Neuronal stem cell (in vitro differentiated cells): ENCODE data around the gene CNTRL. TPM values are rescaled to one million over a fixed set of nuclear protein-coding genes. Genes with fewer than 3 reads are reported as not detected.
A peak's percentile ranks its signal among the peaks of the same experiment; 100 is the strongest.

Experiments used
- DNase-seq: peaks from one replicate; pipeline ENCODE4 v3.0.0-alpha.2; 2013; ENCODE audit warnings: low spot score
- H2AFZ ChIP-seq: one replicate; pipeline ENCODE4 v1.6.1; 2013; ENCODE audit warnings: mild to moderate bottlenecking, low read length, inconsistent platforms
- H2AK5ac ChIP-seq: 2 replicates; pipeline ENCODE4 v1.6.1; 2013; ENCODE audit warnings: low read depth, mild to moderate bottlenecking, inconsistent platforms, low read length, moderate library complexity, mixed read lengths
- H2BK120ac ChIP-seq: 2 replicates; pipeline ENCODE4 v1.6.1; 2013; ENCODE audit warnings: low read depth, mild to moderate bottlenecking, inconsistent platforms, low read length, moderate library complexity, mixed read lengths
- H2BK12ac ChIP-seq: one replicate; pipeline ENCODE4 v1.6.1; 2013; ENCODE audit warnings: low read length, inconsistent platforms
- H2BK15ac ChIP-seq: 2 replicates; pipeline ENCODE4 v1.6.1; 2013; ENCODE audit warnings: mild to moderate bottlenecking, low read length, inconsistent platforms, mixed read lengths
- H2BK5ac ChIP-seq: one replicate; pipeline ENCODE4 v1.6.1; 2013; ENCODE audit warnings: inconsistent platforms, mild to moderate bottlenecking, low read length, moderate library complexity
- H3K14ac ChIP-seq: one replicate; pipeline ENCODE4 v1.6.1; 2013; ENCODE audit warnings: low read length, inconsistent platforms
- H3K18ac ChIP-seq: 2 replicates; pipeline ENCODE4 v1.6.1; 2013; ENCODE audit warnings: low read length, inconsistent platforms
- H3K23ac ChIP-seq: 2 replicates; pipeline ENCODE4 v1.6.1; 2013; ENCODE audit warnings: low read depth, mild to moderate bottlenecking, mixed read lengths, low read length, inconsistent platforms; ENCODE audit not compliant: poor library complexity
- H3K27ac ChIP-seq: replicated peaks from 3 replicates; pipeline ENCODE4 v1.5.1; 2013; ENCODE audit warnings: low read length, inconsistent platforms
- H3K27me3 ChIP-seq, 3 experiments: 2 replicates each; pipeline ENCODE4 v1.6.1; 2013; ENCODE audit warnings: low read length in 3 of 3, mild to moderate bottlenecking in 2 of 3, inconsistent platforms in 1 of 3, low read depth in 1 of 3, mixed read lengths in 1 of 3, moderate library complexity in 1 of 3; ENCODE audit not compliant: control insufficient read depth in 3 of 3, insufficient read depth in 3 of 3
- H3K36me3 ChIP-seq, 2 donors: replicated peaks in 1 of 2; 2 replicates each; pipeline ENCODE4 v1.6.1; 2013; ENCODE audit warnings: low read length in 2 of 2; ENCODE audit not compliant: control insufficient read depth in 2 of 2, insufficient read depth in 2 of 2
- H3K4ac ChIP-seq: 2 replicates; pipeline ENCODE4 v1.6.1; 2013; ENCODE audit warnings: inconsistent platforms, mild to moderate bottlenecking, low read length, moderate library complexity
- H3K4me1 ChIP-seq, 2 donors: 1 replicate in 1 of 2; 2 replicates in 1 of 2; pipeline ENCODE4 v1.6.1; 2013; ENCODE audit warnings: low read length in 2 of 2, low read depth in 1 of 2; ENCODE audit not compliant: control insufficient read depth in 2 of 2, insufficient read depth in 1 of 2
- H3K4me2 ChIP-seq: one replicate; pipeline ENCODE4 v1.6.1; 2013; ENCODE audit warnings: mild to moderate bottlenecking, low read length, inconsistent platforms; ENCODE audit not compliant: insufficient read depth, poor library complexity, severe bottlenecking
- H3K4me3 ChIP-seq, 2 donors: 2 replicates each; pipeline ENCODE4 v1.5.1; 2013; ENCODE audit warnings: low read length in 2 of 2, mild to moderate bottlenecking in 2 of 2, inconsistent platforms in 1 of 2, moderate library complexity in 1 of 2
- H3K79me1 ChIP-seq: one replicate; pipeline ENCODE4 v1.6.1; 2013; ENCODE audit warnings: low read depth, mild to moderate bottlenecking, inconsistent platforms, low read length, moderate library complexity
- H3K9ac ChIP-seq: one replicate; pipeline ENCODE4 v1.6.1; 2013; ENCODE audit warnings: mild to moderate bottlenecking, low read depth, low read length, inconsistent platforms; ENCODE audit not compliant: poor library complexity
- H3K9me3 ChIP-seq, 2 donors: replicated peaks in 1 of 2; 2 replicates each; pipeline versions ENCODE3 to v1.6.1; 2013; ENCODE audit warnings: low read length in 2 of 2, mild to moderate bottlenecking in 2 of 2, inconsistent platforms in 1 of 2, low read depth in 1 of 2, mixed read lengths in 1 of 2, moderate library complexity in 1 of 2; ENCODE audit not compliant: control insufficient read depth in 2 of 2, insufficient read depth in 1 of 2
- H4K8ac ChIP-seq: one replicate; pipeline ENCODE4 v1.6.1; 2013; ENCODE audit warnings: low read depth, mild to moderate bottlenecking, inconsistent platforms, low read length, moderate library complexity
- H4K91ac ChIP-seq: one replicate; pipeline ENCODE4 v1.6.1; 2013; ENCODE audit warnings: low read length, low read depth, mild to moderate bottlenecking, inconsistent platforms; ENCODE audit not compliant: poor library complexity
- WGBS, 2 donors: extraction: QIAGEN DNeasy Blood & Tissue Kit; methylation state at CpG; one replicate each; pipeline ENCODE4 v1.1.7; 2013; ENCODE audit warnings: missing lambda C conversion rate in 2 of 2, mixed read lengths in 1 of 2; ENCODE audit not compliant: insufficient read length in 2 of 2, insufficient replicate concordance in 1 of 2; ENCODE audit errors: extremely low coverage in 2 of 2; 5-methylcytosine and 5-hydroxymethylcytosine counted together
- polyA plus RNA-seq, 2 experiments: library from polyadenylated mRNA; stranded (reverse); fragments of 200-250 nt; gene quantifications; one replicate each; pipeline ENCODE4 v1.2.3, GENCODE V29; 2013

CNTRL gene, protein sequence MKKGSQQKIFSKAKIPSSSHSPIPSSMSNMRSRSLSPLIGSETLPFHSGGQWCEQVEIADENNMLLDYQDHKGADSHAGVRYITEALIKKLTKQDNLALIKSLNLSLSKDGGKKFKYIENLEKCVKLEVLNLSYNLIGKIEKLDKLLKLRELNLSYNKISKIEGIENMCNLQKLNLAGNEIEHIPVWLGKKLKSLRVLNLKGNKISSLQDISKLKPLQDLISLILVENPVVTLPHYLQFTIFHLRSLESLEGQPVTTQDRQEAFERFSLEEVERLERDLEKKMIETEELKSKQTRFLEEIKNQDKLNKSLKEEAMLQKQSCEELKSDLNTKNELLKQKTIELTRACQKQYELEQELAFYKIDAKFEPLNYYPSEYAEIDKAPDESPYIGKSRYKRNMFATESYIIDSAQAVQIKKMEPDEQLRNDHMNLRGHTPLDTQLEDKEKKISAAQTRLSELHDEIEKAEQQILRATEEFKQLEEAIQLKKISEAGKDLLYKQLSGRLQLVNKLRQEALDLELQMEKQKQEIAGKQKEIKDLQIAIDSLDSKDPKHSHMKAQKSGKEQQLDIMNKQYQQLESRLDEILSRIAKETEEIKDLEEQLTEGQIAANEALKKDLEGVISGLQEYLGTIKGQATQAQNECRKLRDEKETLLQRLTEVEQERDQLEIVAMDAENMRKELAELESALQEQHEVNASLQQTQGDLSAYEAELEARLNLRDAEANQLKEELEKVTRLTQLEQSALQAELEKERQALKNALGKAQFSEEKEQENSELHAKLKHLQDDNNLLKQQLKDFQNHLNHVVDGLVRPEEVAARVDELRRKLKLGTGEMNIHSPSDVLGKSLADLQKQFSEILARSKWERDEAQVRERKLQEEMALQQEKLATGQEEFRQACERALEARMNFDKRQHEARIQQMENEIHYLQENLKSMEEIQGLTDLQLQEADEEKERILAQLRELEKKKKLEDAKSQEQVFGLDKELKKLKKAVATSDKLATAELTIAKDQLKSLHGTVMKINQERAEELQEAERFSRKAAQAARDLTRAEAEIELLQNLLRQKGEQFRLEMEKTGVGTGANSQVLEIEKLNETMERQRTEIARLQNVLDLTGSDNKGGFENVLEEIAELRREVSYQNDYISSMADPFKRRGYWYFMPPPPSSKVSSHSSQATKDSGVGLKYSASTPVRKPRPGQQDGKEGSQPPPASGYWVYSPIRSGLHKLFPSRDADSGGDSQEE (N-terminal part only)
- polyA plus RNA-seq (2013, experiment 1 of 2), result 18.0 TPM
- 17.4 TPM for polyA plus RNA-seq (2013, experiment 2 of 2)

DNA sequence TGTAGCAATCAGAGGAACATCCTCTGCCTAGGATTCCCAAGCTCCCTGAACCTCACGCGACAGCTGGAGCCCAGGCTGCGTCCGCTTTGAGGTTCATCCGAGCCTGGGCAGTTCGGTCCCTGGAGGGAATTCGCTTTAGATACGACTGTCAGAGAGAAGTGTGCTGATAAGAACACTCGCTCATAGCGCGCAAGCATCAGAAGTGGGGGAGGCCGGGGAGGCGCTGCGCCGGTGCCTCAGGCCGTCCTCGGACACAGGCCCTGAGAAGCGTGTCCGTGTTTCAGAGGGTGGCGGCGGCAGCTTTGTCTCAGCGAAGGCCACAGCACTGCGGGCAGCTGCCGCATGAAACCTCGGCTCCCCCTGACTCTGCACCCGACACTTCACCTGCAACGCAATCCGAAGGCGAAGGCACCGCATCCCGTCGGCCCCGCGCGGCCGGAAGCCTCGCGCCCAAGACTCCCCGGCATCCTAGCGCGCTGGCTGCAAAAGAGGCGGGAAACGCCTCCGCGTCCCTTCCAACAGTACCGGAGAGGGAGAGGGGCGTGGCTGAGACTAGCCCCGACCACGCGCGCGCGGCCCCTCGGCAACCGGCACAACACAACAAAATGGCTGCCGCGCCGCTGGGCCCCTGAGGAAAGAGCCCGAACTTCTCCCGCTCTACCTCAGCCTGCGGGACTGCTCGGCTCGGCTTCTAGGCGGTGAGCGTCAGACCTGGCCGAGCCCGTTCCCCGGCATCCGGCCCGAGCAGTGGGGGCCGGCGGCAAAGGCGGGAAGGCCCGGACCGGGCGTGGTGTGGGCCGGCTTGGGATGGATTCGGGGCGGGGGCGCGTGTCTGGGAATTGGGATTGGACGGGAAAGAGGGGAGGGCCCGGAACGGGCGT, at the start of gene CNTRL:
Gene CNTRL (plus strand): TSS at position 586 of the 881 bp plus-strand sequence. CDS start 13,372 bp downstream, outside the sequence.
- Histone ChIP-seq H2BK120ac (peak within 1 kb of the TSS; percentile 22), H3K4ac (no peak within 1 kb of the TSS), H3K9me3 (peaks cover 0 to 5% of the 10 kb centered on the region in 2 donors), H4K8ac (no peak within 1 kb of the TSS), H3K4me2 (peak within 1 kb of the TSS; percentile 91), H3K27me3 (no peaks in the 10 kb centered on the region), H3K27ac (peak within 1 kb of the TSS; percentile 91), H3K36me3 (no peaks in the 10 kb centered on the region), H3K14ac (peak within 1 kb of the TSS; percentile 95), H2AFZ (peak within 1 kb of the TSS; percentile 98), H2AK5ac (no peak within 1 kb of the TSS), H3K79me1 (peaks cover 2% of the 10 kb centered on the region), H3K4me1 (peaks cover 0 to 6% of the 10 kb centered on the region in 2 donors), H2BK15ac (peak within 1 kb of the TSS; percentile 22), H2BK5ac (peak within 1 kb of the TSS; percentile 4), H3K4me3 (peak within 1 kb of the TSS; percentile 86 to 89), H3K9ac (peak within 1 kb of the TSS; percentile 93), H4K91ac (peak within 1 kb of the TSS; percentile 94), H2BK12ac (peak within 1 kb of the TSS; percentile 60), H3K23ac (peak within 1 kb of the TSS; percentile 12), H3K18ac (peak within 1 kb of the TSS; percentile 99)
- DNase-seq, result peak; percentile 86
- WGBS, 2 donors, result no CpG with 5 or more reads among the region's 85 CpGs

DNA sequence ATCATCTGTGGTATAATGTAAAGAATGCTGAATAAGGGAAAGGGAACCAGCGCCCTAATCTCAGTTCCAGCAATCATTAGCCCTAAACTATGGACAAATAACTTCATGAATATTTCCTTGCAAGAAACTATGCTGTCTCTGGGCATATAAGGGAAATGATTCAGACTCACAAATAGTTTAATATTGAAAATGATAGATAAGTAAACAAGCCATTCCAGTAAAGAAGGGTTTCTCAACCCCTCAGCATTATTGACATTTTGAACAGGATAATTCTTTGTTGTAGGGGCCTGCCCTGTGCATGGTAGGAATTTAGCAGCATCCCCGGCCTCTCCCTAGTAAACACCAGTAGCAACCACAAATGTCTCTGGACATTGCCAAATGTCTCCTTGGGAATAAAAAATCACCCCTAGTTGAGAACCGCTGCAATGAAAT, 48.5 kb upstream of the CNTRL start:
- Histone ChIP-seq H4K91ac (no peak overlapping the region), H3K27ac (no peak overlapping the region), H3K9ac (no peak overlapping the region), H2AK5ac (no peak overlapping the region), H3K4ac (no peak overlapping the region), H3K27me3 (no peaks in the 10 kb centered on the region), H3K4me2 (no peak overlapping the region), H3K9me3 (peaks cover 0 to 4% of the 10 kb centered on the region in 2 donors), H2BK12ac (no peak overlapping the region), H3K36me3 (peaks cover 0 to 2% of the 10 kb centered on the region in 2 donors), H3K14ac (no peak overlapping the region), H2BK15ac (no peak overlapping the region), H3K4me3 (no peak overlapping the region), H3K23ac (no peak overlapping the region), H2AFZ (no peak overlapping the region), H3K18ac (no peak overlapping the region), H2BK5ac (no peak overlapping the region), H3K4me1 (no peaks in the 10 kb centered on the region), H2BK120ac (no peak overlapping the region), H3K79me1 (no peaks in the 10 kb centered on the region), H4K8ac (no peak overlapping the region)
- WGBS, 2 donors, result no CpG with 5 or more reads among the region's 3 CpGs
- DNase-seq, result no peak

DNA sequence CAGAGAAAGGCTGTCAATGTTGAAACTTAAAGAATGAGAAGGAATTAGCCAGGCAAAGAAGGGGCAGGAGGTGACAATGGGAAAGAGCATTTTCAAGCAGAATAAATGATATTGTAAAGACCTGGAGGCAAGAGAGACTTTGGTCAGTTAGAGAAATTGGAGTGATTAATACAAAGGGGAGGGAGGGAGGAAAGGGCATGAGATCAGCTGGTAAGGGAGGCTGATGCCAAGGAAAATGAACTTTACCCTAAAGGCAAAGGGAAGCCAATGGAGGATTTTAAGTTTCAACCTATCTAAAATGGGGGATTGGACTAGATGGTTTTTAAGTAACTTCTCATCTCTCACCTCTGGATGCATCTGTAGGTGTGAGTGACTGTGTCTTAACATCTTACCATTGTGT, 48.0 kb upstream of the CNTRL start:
- no peak overlapping the region for H3K4me2 ChIP-seq
- no peak overlapping the region for H2BK15ac ChIP-seq
- H2BK5ac ChIP-seq, result no peak overlapping the region
- no peak overlapping the region for H3K14ac ChIP-seq
- H3K4ac ChIP-seq, result no peak overlapping the region
- no peaks in the 10 kb centered on the region for H3K79me1 ChIP-seq
- peak overlapping the region; percentile 49 for H3K27ac ChIP-seq
- H2AK5ac ChIP-seq, result no peak overlapping the region
- H2BK12ac ChIP-seq, result no peak overlapping the region
- H3K4me1 ChIP-seq, result no peaks in the 10 kb centered on the region
- H3K9me3 ChIP-seq, result peaks cover 0 to 4% of the 10 kb centered on the region in 2 donors
- no peak overlapping the region for H4K8ac ChIP-seq
- DNase-seq, result no peak
- no peak overlapping the region for H3K9ac ChIP-seq
- peaks cover 0 to 2% of the 10 kb centered on the region in 2 donors for H3K36me3 ChIP-seq
- no peak overlapping the region for H2BK120ac ChIP-seq
- no peak overlapping the region for H3K4me3 ChIP-seq
- H3K27me3 ChIP-seq, result no peaks in the 10 kb centered on the region
- H3K23ac ChIP-seq, result no peak overlapping the region
- H4K91ac ChIP-seq, result no peak overlapping the region
- no peak overlapping the region for H2AFZ ChIP-seq
- no peak overlapping the region for H3K18ac ChIP-seq
